ENCODE results near the gene RTL9.

DNA sequence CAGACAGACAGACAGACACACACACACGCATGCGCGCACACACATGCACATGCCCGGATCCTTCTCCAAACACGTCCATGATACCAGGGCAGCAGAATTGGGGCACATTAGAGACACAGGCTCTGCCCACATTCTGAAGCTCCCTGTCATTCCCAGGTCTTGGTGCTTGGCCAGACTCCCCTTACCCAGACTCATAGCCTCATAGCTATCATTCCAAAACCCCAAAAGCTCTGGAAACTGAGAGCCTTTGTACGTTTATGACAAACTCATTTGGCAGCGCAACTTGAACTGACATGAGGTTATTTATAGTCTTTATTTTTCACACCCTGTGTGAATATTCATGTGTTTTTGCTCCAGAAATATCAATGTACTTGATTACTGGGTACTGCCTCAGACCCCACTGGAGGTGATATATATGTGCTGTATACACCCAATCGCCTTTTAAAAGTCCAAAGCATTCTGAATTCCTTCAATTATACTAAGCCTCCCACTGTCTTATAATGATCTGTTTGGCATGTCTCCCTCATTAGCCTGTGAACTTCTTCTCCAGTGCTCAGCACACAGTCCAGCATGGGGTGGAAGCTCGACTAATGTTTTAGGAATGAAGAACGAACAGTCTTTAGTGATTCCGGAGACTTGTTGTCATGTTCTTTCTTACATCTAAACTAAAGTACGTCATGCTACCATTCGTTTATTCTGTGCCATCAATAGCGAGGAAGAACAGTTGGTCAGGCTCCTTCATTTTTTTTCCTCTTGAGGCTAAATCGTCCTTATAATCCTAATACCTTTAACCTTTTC, 45.0 kb downstream of the RTL9 start:
- TF ChIP-seq, protein P1, sequence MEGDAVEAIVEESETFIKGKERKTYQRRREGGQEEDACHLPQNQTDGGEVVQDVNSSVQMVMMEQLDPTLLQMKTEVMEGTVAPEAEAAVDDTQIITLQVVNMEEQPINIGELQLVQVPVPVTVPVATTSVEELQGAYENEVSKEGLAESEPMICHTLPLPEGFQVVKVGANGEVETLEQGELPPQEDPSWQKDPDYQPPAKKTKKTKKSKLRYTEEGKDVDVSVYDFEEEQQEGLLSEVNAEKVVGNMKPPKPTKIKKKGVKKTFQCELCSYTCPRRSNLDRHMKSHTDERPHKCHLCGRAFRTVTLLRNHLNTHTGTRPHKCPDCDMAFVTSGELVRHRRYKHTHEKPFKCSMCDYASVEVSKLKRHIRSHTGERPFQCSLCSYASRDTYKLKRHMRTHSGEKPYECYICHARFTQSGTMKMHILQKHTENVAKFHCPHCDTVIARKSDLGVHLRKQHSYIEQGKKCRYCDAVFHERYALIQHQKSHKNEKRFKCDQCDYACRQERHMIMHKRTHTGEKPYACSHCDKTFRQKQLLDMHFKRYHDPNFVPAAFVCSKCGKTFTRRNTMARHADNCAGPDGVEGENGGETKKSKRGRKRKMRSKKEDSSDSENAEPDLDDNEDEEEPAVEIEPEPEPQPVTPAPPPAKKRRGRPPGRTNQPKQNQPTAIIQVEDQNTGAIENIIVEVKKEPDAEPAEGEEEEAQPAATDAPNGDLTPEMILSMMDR (IDR thresholded peaks at IDR 0.05), result no peak
- no peak for TF ChIP-seq POLR2A (IDR thresholded peaks at IDR 0.05)
